NB4 (cell line): Measurements from ENCODE around the gene KCNIP3.

Experiments used
- CTCF ChIP-seq: IDR thresholded peaks from one replicate; pipeline ENCODE4 v1.5.1; 2012; ENCODE audit warnings: low read depth, low read length
- MAX ChIP-seq: IDR thresholded peaks from 2 replicates; pipeline ENCODE4 v1.6.1; 2011; ENCODE audit warnings: low read depth, low read length
- POLR2A ChIP-seq: IDR thresholded peaks from 2 replicates; pipeline ENCODE4 v1.6.1; 2011; ENCODE audit warnings: mild to moderate bottlenecking; ENCODE audit not compliant: insufficient read length; ENCODE audit errors: extremely low read depth

GRCh38 chr2:95361216-95361980 is 64.3 kb downstream of the KCNIP3 start:
- TF ChIP-seq CTCF (no peak), POLR2A (no peak), MAX (no peak)
